Effector CD8-positive, alpha-beta T cell (primary cell): ENCODE measurements around the gene FKTN.

Source experiments
- DNase-seq: peaks from one replicate; lab custom pipeline; 2025; lab: John Stamatoyannopoulos, UW

FKTN gene

GRCh38 chr9:105678163-105678562, 120.2 kb downstream of the FKTN start:
- no peak for DNase-seq

GRCh38 chr9:105678781-105679180, 120.8 kb downstream of the FKTN start:
- no peak for DNase-seq

GRCh38 chr9:105679257-105680022, 121.5 kb downstream of the FKTN start:
- DNase-seq: no peak

GRCh38 chr9:105681313-105681712, 123.4 kb downstream of the FKTN start:
- DNase-seq: no peak

- no peak for DNase-seq
These were observed 123.8 kb downstream of the FKTN start for GRCh38 chr9:105681724-105682123.

GRCh38 chr9:105683688-105684275, 125.9 kb downstream of the FKTN start:
- DNase-seq: no peak

- no peak for DNase-seq
These were observed 129.0 kb downstream of the FKTN start for GRCh38 chr9:105686936-105687335.
